IMR-90 (cell line): ENCODE measurements around the gene KPNA1.

Source experiments
- BHLHE40 ChIP-seq: fragments of 150-350 bp; IDR thresholded peaks from 2 replicates; pipeline ENCODE4 v1.6.1; 2016; ENCODE audit warnings: mild to moderate bottlenecking, low read depth, low read length
- CEBPB ChIP-seq: IDR thresholded peaks from 2 replicates; pipeline ENCODE4 v1.6.1; 2012; ENCODE audit warnings: low read depth, low read length, improper control_type of control experiment
- CTCF ChIP-seq: conservative IDR thresholded peaks from 2 replicates; pipeline ENCODE4 v1.5.1; 2012; ENCODE audit warnings: mild to moderate bottlenecking, low read depth, low read length, improper control_type of control experiment
- ELK1 ChIP-seq: fragments of 150-350 bp; IDR thresholded peaks from 2 replicates; pipeline ENCODE4 v1.6.1; 2016; ENCODE audit warnings: low read depth, mild to moderate bottlenecking, low read length, moderate library complexity, borderline replicate concordance
- MAZ ChIP-seq: IDR thresholded peaks from 2 replicates; pipeline ENCODE4 v1.6.1; 2012; ENCODE audit warnings: low read depth, mild to moderate bottlenecking, low read length, improper control_type of control experiment, moderate library complexity, borderline replicate concordance
- MXI1 ChIP-seq: IDR thresholded peaks from 2 replicates; pipeline ENCODE4 v1.6.1; 2012; ENCODE audit warnings: low read depth, mild to moderate bottlenecking, low read length, moderate library complexity, borderline replicate concordance
- NFE2L2 ChIP-seq: fragments of 150-350 bp; IDR thresholded peaks from 2 replicates; pipeline ENCODE4 v1.6.1; 2016; ENCODE audit warnings: low read depth, mild to moderate bottlenecking, low read length
- POLR2A ChIP-seq: IDR thresholded peaks from 2 replicates; pipeline ENCODE4 v1.6.1; 2012; ENCODE audit warnings: mild to moderate bottlenecking, low read depth, low read length
- RAD21 ChIP-seq: IDR thresholded peaks from 2 replicates; pipeline ENCODE4 v1.6.1; 2012; ENCODE audit warnings: low read length, improper control_type of control experiment
- RCOR1 ChIP-seq: IDR thresholded peaks from 2 replicates; pipeline ENCODE4 v1.6.1; 2012; ENCODE audit warnings: mild to moderate bottlenecking, low read length, improper control_type of control experiment; ENCODE audit not compliant: insufficient replicate concordance
- RFX5 ChIP-seq: IDR thresholded peaks from 2 replicates; pipeline ENCODE4 v1.8.0; 2012; ENCODE audit warnings: low read depth, mild to moderate bottlenecking, low read length, moderate library complexity
- SMC3 ChIP-seq: fragments of 150-350 bp; IDR thresholded peaks from 2 replicates; pipeline ENCODE4 v1.6.1; 2016; ENCODE audit warnings: low read depth, mild to moderate bottlenecking, antibody characterized with exemption, low read length, moderate library complexity

DNA sequence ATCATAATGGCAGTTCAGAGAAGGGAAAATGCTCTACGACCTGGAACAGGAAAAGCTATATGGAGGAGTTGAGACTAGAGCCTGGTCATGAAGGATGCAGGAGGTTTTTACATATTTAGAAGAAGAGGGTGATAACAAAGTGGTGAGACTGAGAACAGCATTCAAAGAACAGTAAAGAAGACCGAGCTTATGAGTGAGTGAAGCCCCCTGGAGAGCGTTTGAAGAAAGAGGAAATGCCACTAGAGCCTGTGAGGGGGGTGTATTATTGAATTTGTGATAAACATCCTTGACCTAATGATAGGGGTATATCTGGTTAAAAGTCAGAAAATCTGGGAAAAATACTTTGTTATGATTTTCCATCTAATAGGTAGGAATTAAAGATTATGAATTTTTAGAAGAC is 45.2 kb upstream of the KPNA1 start:
- no peak for TF ChIP-seq CEBPB
- no peak for TF ChIP-seq CTCF
- no peak for TF ChIP-seq RFX5
- no peak for TF ChIP-seq ELK1
- TF ChIP-seq SMC3: no peak
- TF ChIP-seq POLR2A: no peak
- TF ChIP-seq MAZ: no peak
- TF ChIP-seq MXI1: no peak
- no peak for TF ChIP-seq BHLHE40
- TF ChIP-seq RAD21: no peak
- TF ChIP-seq RCOR1: no peak
- TF ChIP-seq NFE2L2: no peak
